Measurements from ENCODE around the gene ACTR8. TPM values are rescaled to one million over a fixed set of nuclear protein-coding genes. Genes with fewer than 3 reads are reported as not detected.

ACTR8 gene
- total RNA-seq, 4 donors from 2014 or later: 14.0 to 40.0 (median 27.2) TPM

GRCh38 chr3:53885239-53885638, 3.3 kb upstream of the ACTR8 start:
- Histone ChIP-seq H3K4me1 (peaks cover 0 to 28% (median 13%) of the 10 kb centered on the region in 4 donors), H3K27me3 (no peaks in the 10 kb centered on the region), H3K4me3 (no peak overlapping the region), H3K27ac (no peak overlapping the region), H3K36me3 (peaks cover 0 to 56% (median 0%) of the 10 kb centered on the region in 3 donors), H3K9me3 (no peaks in the 10 kb centered on the region)
- TF ChIP-seq EP300 (IDR thresholded peaks at IDR 0.05) (no peak), CTCF (IDR thresholded peaks at IDR 0.05) (no peak), POLR2A (IDR thresholded peaks at IDR 0.05) (no peak)
- WGBS, 2 donors: 51 to 56% methylated on average over 3 of the region's 3 CpGs
- DNase-seq (ENCODE audit: low spot score in 2 of 2): no peak

GRCh38 chr3:53884623-53885022, 2.7 kb upstream of the ACTR8 start:
- Histone ChIP-seq H3K4me3 (no peak overlapping the region), H3K36me3 (peaks cover 0 to 59% (median 0%) of the 10 kb centered on the region in 3 donors), H3K4me1 (peaks cover 0 to 25% (median 11%) of the 10 kb centered on the region in 4 donors), H3K27me3 (no peaks in the 10 kb centered on the region), H3K27ac (no peak overlapping the region), H3K9me3 (no peaks in the 10 kb centered on the region)
- TF ChIP-seq POLR2A (IDR thresholded peaks at IDR 0.05) (no peak), EP300 (IDR thresholded peaks at IDR 0.05) (no peak)
- no peak for DNase-seq (ENCODE audit: low spot score in 2 of 2)
- 87 to 90% methylated on average over 11 of the region's 11 CpGs for WGBS, 2 donors

GRCh38 chr3:53883008-53883407, 1.1 kb upstream of the ACTR8 start:
- H3K9me3 ChIP-seq: no peaks in the 10 kb centered on the region
- H3K4me3 ChIP-seq: no peak overlapping the region
- no peak for TF ChIP-seq EP300 (IDR thresholded peaks at IDR 0.05)
- no peak for TF ChIP-seq CTCF (IDR thresholded peaks at IDR 0.05)
- TF ChIP-seq POLR2A (IDR thresholded peaks at IDR 0.05): no peak
- H3K27ac ChIP-seq: no peak overlapping the region
- H3K27me3 ChIP-seq: no peaks in the 10 kb centered on the region
- H3K4me1 ChIP-seq: peaks cover 0 to 15% (median 11%) of the 10 kb centered on the region in 4 donors
- WGBS, 2 donors: 91 to 96% methylated on average over 4 of the region's 4 CpGs
- DNase-seq (ENCODE audit: low spot score in 2 of 2): no peak
- peaks cover 0 to 64% (median 1%) of the 10 kb centered on the region in 3 donors for H3K36me3 ChIP-seq

- peak overlapping the region in 2 of 4 donors; percentile 86 to 94 for H3K27ac ChIP-seq
- DNase-seq (ENCODE audit: low spot score in 2 of 2): no peak
- peak overlapping the region; percentile 65 to 97 (median 89) for H3K4me3 ChIP-seq
- no peaks in the 10 kb centered on the region for H3K9me3 ChIP-seq
- no peak for TF ChIP-seq CTCF (IDR thresholded peaks at IDR 0.05)
- TF ChIP-seq EP300 (IDR thresholded peaks at IDR 0.05): no peak
- no peak for TF ChIP-seq POLR2A (IDR thresholded peaks at IDR 0.05)
- H3K27me3 ChIP-seq: no peaks in the 10 kb centered on the region
- peaks cover 0 to 15% (median 11%) of the 10 kb centered on the region in 4 donors for H3K4me1 ChIP-seq
- H3K36me3 ChIP-seq: peaks cover 0 to 66% (median 17%) of the 10 kb centered on the region in 3 donors
- WGBS, 2 donors: 38 to 47% methylated on average over 10 of the region's 10 CpGs
Measured at GRCh38 chr3:53880396-53881345, 1.3 kb downstream of the ACTR8 start.

- no peak for DNase-seq (ENCODE audit: low spot score in 2 of 2)
- WGBS, 2 donors: 94 to 95% methylated on average over 5 of the region's 5 CpGs
- Histone ChIP-seq H3K4me1 (no peaks in the 10 kb centered on the region), H3K4me3 (no peak overlapping the region), H3K27ac (no peak overlapping the region), H3K36me3 (peaks cover 8 to 100% (median 9%) of the 10 kb centered on the region in 3 donors), H3K9me3 (no peaks in the 10 kb centered on the region), H3K27me3 (no peaks in the 10 kb centered on the region)
- TF ChIP-seq POLR2A (IDR thresholded peaks at IDR 0.05) (no peak), EP300 (IDR thresholded peaks at IDR 0.05) (no peak), CTCF (IDR thresholded peaks at IDR 0.05) (no peak)
Measured at GRCh38 chr3:53865732-53866499, 16.0 kb downstream of the ACTR8 start.
